MCF 10A (cell line): ENCODE measurements around the gene CROCC. TPM values are rescaled to one million over a fixed set of nuclear protein-coding genes. Genes with fewer than 3 reads are reported as not detected.

Source experiments
- BruUV-seq: library from RNA; stranded (reverse); fragments of 400-500 nt; replicated peaks from 2 replicates; lab custom pipeline; 2021; lab: Mats Ljungman, UMichigan
- CTCF ChIA-PET: fragments of 300-600 bp; sonication (Branson Sonifier 250); formaldehyde crosslinking; extraction: SDS; loops from one replicate; lab custom pipeline; 2021; ENCODE audit warnings: antibody characterized with exemption, inconsistent platforms; lab: Yijun Ruan, JAX
- POLR2A ChIA-PET: fragments of 300-600, 350-650 bp; sonication (Branson Sonifier 250); formaldehyde crosslinking; extraction: SDS; loops from one replicate; lab custom pipeline; 2020; ENCODE audit warnings: antibody characterized with exemption, inconsistent platforms; lab: Yijun Ruan, JAX
- DNase-seq: peaks from one replicate; pipeline ENCODE4 v3.0.0-alpha.2; 2018; ENCODE audit not compliant: unreplicated experiment
- H3K27ac Mint-ChIP-seq: one replicate; pipeline ENCODE4 v1.8.0; 2022; ENCODE audit warnings: mild to moderate bottlenecking, low read depth, mixed read lengths; ENCODE audit not compliant: unreplicated experiment
- H3K27me3 Mint-ChIP-seq: one replicate; pipeline ENCODE4 v1.8.0; 2022; ENCODE audit warnings: mixed read lengths; ENCODE audit not compliant: insufficient read depth, unreplicated experiment
- H3K36me3 Mint-ChIP-seq: one replicate; pipeline ENCODE4 v1.8.0; 2022; ENCODE audit warnings: mild to moderate bottlenecking, moderate library complexity, mixed read lengths; ENCODE audit not compliant: insufficient read depth, unreplicated experiment
- H3K4me1 Mint-ChIP-seq: one replicate; pipeline ENCODE4 v1.8.0; 2022; ENCODE audit warnings: mixed read lengths; ENCODE audit not compliant: insufficient read depth, unreplicated experiment
- H3K4me3 Mint-ChIP-seq: one replicate; pipeline ENCODE4 v1.8.0; 2022; ENCODE audit warnings: mild to moderate bottlenecking, moderate library complexity, mixed read lengths; ENCODE audit not compliant: unreplicated experiment
- H3K9me3 Mint-ChIP-seq: one replicate; pipeline ENCODE4 v1.8.0; 2022; ENCODE audit warnings: mixed read lengths; ENCODE audit not compliant: unreplicated experiment
- CTCF ChIP-seq: fragments of 200-600 bp; IDR thresholded peaks from one replicate; pipeline ENCODE4 v1.8.0; 2022; ENCODE audit warnings: antibody characterized with exemption, mild to moderate bottlenecking; ENCODE audit not compliant: unreplicated experiment
- intact Hi-C: fragments of 100-400 bp; cut with micrococcal nuclease; formaldehyde crosslinking; loops from 2 replicates; pipeline ENCODE4 v1.14.1; 2022
- total RNA-seq: library from RNA; stranded (reverse); gene quantifications from 2 replicates; pipeline ENCODE4 v1.2.3, GENCODE V29; 2022

Gene CROCC
- total RNA-seq, 1 experiment from 2014 or later: 9.6 TPM

GRCh38 chr1:16978567-16979474 is 57.1 kb downstream of the CROCC start:
- H3K36me3 Mint-ChIP-seq: no peaks in the 10 kb centered on the region
- no peak for TF ChIP-seq CTCF
- ChIA-PET CTCF (interaction anchor here (0.6 kb wide), 1 partner anchor 81 kb away, joined by 3 read pairs; no protein-coding TSS in a partner anchor), POLR2A (interaction anchor here (0.8 to 1.6 kb wide), 3 partner anchors 12 to 32 kb away, joined by 3 to 5 read pairs (median 3); no protein-coding TSS in a partner anchor)
- no peak for DNase-seq
- intact Hi-C loops: no loop called here
- H3K27ac Mint-ChIP-seq: no peak overlapping the region
- no peak overlapping the region for H3K4me3 Mint-ChIP-seq
- BruUV-seq: no TSS peak
- peaks cover 11% of the 10 kb centered on the region for H3K4me1 Mint-ChIP-seq
- no peaks in the 10 kb centered on the region for H3K9me3 Mint-ChIP-seq
- H3K27me3 Mint-ChIP-seq: no peaks in the 10 kb centered on the region

GRCh38 chr1:16979475-16980327 is 58.0 kb downstream of the CROCC start:
- no peak for DNase-seq
- no peaks in the 10 kb centered on the region for H3K9me3 Mint-ChIP-seq
- H3K27me3 Mint-ChIP-seq: no peaks in the 10 kb centered on the region
- intact Hi-C loops: no loop called here
- no peak overlapping the region for H3K27ac Mint-ChIP-seq
- no peaks in the 10 kb centered on the region for H3K36me3 Mint-ChIP-seq
- no peak for TF ChIP-seq CTCF
- BruUV-seq: no TSS peak
- H3K4me1 Mint-ChIP-seq: peaks cover 16% of the 10 kb centered on the region
- ChIA-PET CTCF (interaction anchor here (0.6 kb wide), 1 partner anchor 82 kb away, joined by 3 read pairs; no protein-coding TSS in a partner anchor), POLR2A (interaction anchor here (1.0 kb wide), 1 partner anchor 22 kb away, joined by 3 read pairs; no protein-coding TSS in a partner anchor)
- no peak overlapping the region for H3K4me3 Mint-ChIP-seq

- intact Hi-C loops: no loop called here
- no peak for DNase-seq
- H3K27me3 Mint-ChIP-seq: no peaks in the 10 kb centered on the region
- no peak for TF ChIP-seq CTCF
- H3K4me1 Mint-ChIP-seq: peaks cover 17% of the 10 kb centered on the region
- CTCF ChIA-PET: interaction anchor here (1.1 to 1.5 kb wide), 2 partner anchors 15 to 55 kb away, joined by 3 to 5 read pairs; no protein-coding TSS in a partner anchor
- H3K27ac Mint-ChIP-seq: no peak within 1 kb of the TSS
- POLR2A ChIA-PET: interaction anchor here (0.7 kb wide), 1 partner anchor 23 kb away, joined by 3 read pairs; no protein-coding TSS in a partner anchor
- no peaks in the 10 kb centered on the region for H3K9me3 Mint-ChIP-seq
- peaks cover 6% of the 10 kb centered on the region for H3K36me3 Mint-ChIP-seq
- H3K4me3 Mint-ChIP-seq: no peak within 1 kb of the TSS
- BruUV-seq: no TSS peak
These were observed 58.9 kb downstream of the CROCC start, which contains the start of gene MFAP2 for GRCh38 chr1:16980473-16981268. TSS of gene MFAP2 (minus strand) at chr1:16980620. CDS start at chr1:16978273, 2,347 bp downstream.
